Spleen (tissue), 11 donors: ENCODE measurements around the gene SP4. TPM values are rescaled to one million over a fixed set of nuclear protein-coding genes. Genes with fewer than 3 reads are reported as not detected.

Experiments
- DNase-seq: peaks from one replicate; pipeline ENCODE4 v3.0.0-alpha.2; 2020
- H3K27ac ChIP-seq, 8 donors: fragments of 200-600 bp; sonication (generic) in 7 of 8; 1 replicate in 4 of 8; 2 replicates in 4 of 8; pipeline versions ENCODE4 v1.5.0 to v1.8.0; 2016 to 2021; ENCODE audit warnings: inconsistent platforms in 4 of 8, mild to moderate bottlenecking in 4 of 8, moderate library complexity in 1 of 8
- H3K27me3 ChIP-seq, 7 donors: fragments of 200-600 bp; sonication (generic) in 6 of 7; replicated peaks in 1 of 7; 1 replicate in 4 of 7; 2 replicates in 3 of 7; pipeline versions ENCODE4 v1.5.0 to v1.8.0; 2016 to 2021; ENCODE audit warnings: inconsistent platforms in 3 of 7, mild to moderate bottlenecking in 1 of 7
- H3K36me3 ChIP-seq, 6 donors: fragments of 200-600 bp; sonication (generic) in 5 of 6; 1 replicate in 4 of 6; 2 replicates in 2 of 6; pipeline versions ENCODE4 v1.5.0 to v1.8.0; 2016 to 2021; ENCODE audit warnings: inconsistent platforms in 2 of 6
- H3K4me1 ChIP-seq, 6 donors: fragments of 200-600 bp; sonication (generic) in 5 of 6; 1 replicate in 3 of 6; 2 replicates in 3 of 6; pipeline versions ENCODE4 v1.5.0 to v1.8.0; 2016 to 2021; ENCODE audit warnings: inconsistent platforms in 3 of 6
- H3K4me3 ChIP-seq, 8 donors: fragments of 200-600 bp; sonication (generic) in 7 of 8; 1 replicate in 4 of 8; 2 replicates in 4 of 8; pipeline versions ENCODE4 v1.5.0 to v1.8.0; 2016 to 2021; ENCODE audit warnings: inconsistent platforms in 4 of 8, mild to moderate bottlenecking in 4 of 8, moderate library complexity in 2 of 8
- H3K9me3 ChIP-seq, 8 donors: fragments of 200-600 bp; sonication (generic) in 7 of 8; 1 replicate in 4 of 8; 2 replicates in 4 of 8; pipeline versions ENCODE4 v1.5.0 to v1.8.0; 2016 to 2021; ENCODE audit warnings: inconsistent platforms in 4 of 8
- CTCF ChIP-seq, 11 experiments: fragments of 200-600 bp in 7 of 11; fragments of 450-650 bp in 4 of 11; sonication (generic) in 4 of 11; IDR thresholded peaks in 8 of 11; conservative IDR thresholded peaks in 3 of 11; 1 replicate in 7 of 11; 2 replicates in 4 of 11; pipeline versions ENCODE4 v1.4.0 to v1.8.0; 2016 to 2021; ENCODE audit warnings: antibody characterized with exemption in 11 of 11, inconsistent platforms in 4 of 11, mild to moderate bottlenecking in 1 of 11
- POLR2A ChIP-seq, 3 donors: fragments of 450-650 bp; IDR thresholded peaks; one replicate each; pipeline ENCODE4 v1.5.1; 2017; ENCODE audit warnings: antibody characterized with exemption in 3 of 3, mild to moderate bottlenecking in 1 of 3
- POLR2AphosphoS5 ChIP-seq, 3 donors: sonication (generic); formaldehyde crosslinking; IDR thresholded peaks; one replicate each; pipeline ENCODE4 v1.5.1; 2017; ENCODE audit warnings: antibody characterized with exemption in 3 of 3
- WGBS, 5 donors: extraction: QIAGEN DNeasy Blood & Tissue Kit in 3 of 5; methylation state at CpG; one replicate each; pipeline versions ENCODE4 v1.1.5 to v1.1.7; 2013 to 2018; 5-methylcytosine and 5-hydroxymethylcytosine counted together
- intact Hi-C: fragments of 100-400 bp; cut with DNase I; formaldehyde crosslinking; loops from one replicate; pipeline ENCODE4 v1.15.0; 2023; ENCODE audit warnings: low total_unique reads
- polyA plus RNA-seq, 3 donors: library from polyadenylated mRNA; stranded (reverse); fragments of 200-250 nt; gene quantifications; one replicate each; pipeline ENCODE4 v1.2.1, GENCODE V29; 2013
- total RNA-seq, 7 donors: library from RNA; depleted of rRNA in 3 of 7; stranded (reverse); fragments of >200 nt in 3 of 7; fragmentation: NEBNext Ultra II Directional in 4 of 7; extraction: Animal tissue kit (Norgen Biotek cat#: 25700) in 4 of 7; gene quantifications; one replicate each; pipeline versions ENCODE4 v1.1.0 to v1.2.1, GENCODE V29; 2016 to 2021
- donor health status: healthy with polysubstance abuse.
- donor health status: DM: no; HTN: no; CAD: no; lungs with moderate emphysema.
- donor health status: DM: no; HTN: no; CAD: no.
- donor health status: Bipolar disorder and iron deficiency.
- donor health status: healthy.
- donor health status: DM: no; HTN: no; CAD: no.
- donor health status: DM: yes; HTN: yes; CAD: no.

SP4 gene
- total and polyA plus RNA-seq, 10 donors = 2.5 to 19.0 (median 14.3) TPM

GRCh38 chr7:21430575-21430954 lies 2.7 kb downstream of the SP4 start:
- Histone ChIP-seq H3K4me3 (peak overlapping the region in 3 of 8 donors; percentile 1 to 97 (median 3)), H3K9me3 (no peaks in the 10 kb centered on the region), H3K36me3 (peaks cover 0 to 13% (median 3%) of the 10 kb centered on the region in 6 donors), H3K27ac (no peak overlapping the region), H3K4me1 (peaks cover 42 to 85% (median 63%) of the 10 kb centered on the region in 6 donors), H3K27me3 (no peaks in the 10 kb centered on the region)
- TF ChIP-seq CTCF (IDR thresholded peaks at IDR 0.05 in 8 of 11, conservative IDR thresholded peaks at IDR 0.05 in 3 of 11) (no peak), POLR2A (IDR thresholded peaks at IDR 0.05) (no peak), POLR2AphosphoS5 (IDR thresholded peaks at IDR 0.05) (no peak)
- WGBS, 5 donors = 77 to 85% (median 80%) methylated on average over 3 of the region's 3 CpGs
- intact Hi-C loops = no loop called here
- DNase-seq = no peak

GRCh38 chr7:21443149-21443841 lies 15.4 kb downstream of the SP4 start:
- Histone ChIP-seq H3K36me3 (peaks cover 0 to 35% (median 2%) of the 10 kb centered on the region in 6 donors), H3K4me3 (no peak overlapping the region), H3K4me1 (peaks cover 0 to 11% (median 0%) of the 10 kb centered on the region in 6 donors), H3K27me3 (no peaks in the 10 kb centered on the region), H3K27ac (no peak overlapping the region), H3K9me3 (no peaks in the 10 kb centered on the region)
- intact Hi-C loops = no loop called here
- DNase-seq = no peak
- no peak for TF ChIP-seq CTCF (IDR thresholded peaks at IDR 0.05 in 8 of 11, conservative IDR thresholded peaks at IDR 0.05 in 3 of 11)
- WGBS, 5 donors = 93 to 95% (median 94%) methylated on average over 7 of the region's 7 CpGs

- DNase-seq = no peak
- intact Hi-C loops = no loop called here
- Histone ChIP-seq H3K36me3 (peaks cover 0 to 36% (median 3%) of the 10 kb centered on the region in 6 donors), H3K27ac (no peak overlapping the region), H3K9me3 (peaks cover 0 to 22% (median 15%) of the 10 kb centered on the region in 8 donors), H3K4me3 (no peak overlapping the region), H3K4me1 (peaks cover 0 to 11% (median 0%) of the 10 kb centered on the region in 6 donors), H3K27me3 (no peaks in the 10 kb centered on the region)
- TF ChIP-seq POLR2AphosphoS5 (IDR thresholded peaks at IDR 0.05) = no peak
- TF ChIP-seq POLR2A (IDR thresholded peaks at IDR 0.05) = no peak
- no peak for TF ChIP-seq CTCF (IDR thresholded peaks at IDR 0.05 in 8 of 11, conservative IDR thresholded peaks at IDR 0.05 in 3 of 11)
- WGBS, 5 donors = 68 to 93% (median 88%) methylated on average over 6 of the region's 6 CpGs
These were observed 21.1 kb downstream of the SP4 start for GRCh38 chr7:21448974-21449373.

DNA sequence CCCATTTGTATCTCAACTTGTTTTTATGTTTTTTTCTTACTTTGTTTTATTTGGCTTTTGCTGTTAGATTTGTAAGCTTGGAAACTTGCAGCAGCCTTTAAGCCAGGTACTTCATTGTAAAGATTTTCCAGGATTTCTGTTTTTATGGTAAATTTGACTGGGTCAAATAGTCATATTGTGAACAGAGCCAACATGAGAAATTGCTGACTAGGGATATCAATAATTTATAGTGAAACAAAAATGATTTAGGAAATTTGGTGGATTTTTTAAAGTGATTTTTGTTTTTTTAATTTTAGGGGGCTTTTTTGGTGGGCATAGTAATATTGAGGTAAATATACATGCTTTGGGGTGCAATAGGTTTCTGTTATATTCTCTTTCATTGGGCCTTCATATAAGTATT lies 22.2 kb downstream of the SP4 start:
- H3K9me3 ChIP-seq = peaks cover 0 to 33% (median 26%) of the 10 kb centered on the region in 8 donors
- no peak for DNase-seq
- peaks cover 0 to 38% (median 6%) of the 10 kb centered on the region in 6 donors for H3K36me3 ChIP-seq
- H3K27ac ChIP-seq = no peak overlapping the region
- TF ChIP-seq POLR2A (IDR thresholded peaks at IDR 0.05) = no peak
- no peak for TF ChIP-seq POLR2AphosphoS5 (IDR thresholded peaks at IDR 0.05)
- no peak for TF ChIP-seq CTCF (IDR thresholded peaks at IDR 0.05 in 8 of 11, conservative IDR thresholded peaks at IDR 0.05 in 3 of 11)
- no peaks in the 10 kb centered on the region for H3K27me3 ChIP-seq
- peaks cover 0 to 3% (median 0%) of the 10 kb centered on the region in 6 donors for H3K4me1 ChIP-seq
- H3K4me3 ChIP-seq = no peak overlapping the region
- intact Hi-C loops = no loop called here
